Measurements from ENCODE around the gene ADCY2.

GRCh38 chr5:7755958-7756357 lies 360.0 kb downstream of the ADCY2 start:
- TF ChIP-seq CTCF (conservative IDR thresholded peaks at IDR 0.05; ENCODE audit: low read depth, low read length) (no peak), EZH2 (IDR thresholded peaks at IDR 0.05; ENCODE audit: borderline replicate concordance, low read depth, low read length, poor library complexity, severe bottlenecking) (no peak)
